HepG2 (cell line): ENCODE data around the gene ROPN1B.

ENCODE experiments used
- GLI4 ChIP-seq: sonication (generic); formaldehyde crosslinking; IDR thresholded peaks from 2 replicates; pipeline ENCODE4 v1.5.1; 2020; ENCODE audit warnings: missing genetic modification reagents, mild to moderate bottlenecking, moderate library complexity, borderline replicate concordance
- SMARCE1 ChIP-seq: fragments of 450-650 bp; IDR thresholded peaks from 2 replicates; pipeline ENCODE4 v1.6.1; 2017; ENCODE audit warnings: borderline replicate concordance
- TCF12 ChIP-seq, 2 experiments: fragments of 450-650 bp in 1 of 2; sonication (generic) in 1 of 2; formaldehyde crosslinking in 1 of 2; IDR thresholded peaks; 2 replicates each; pipeline versions ENCODE4 v1.6.1 to v1.8.0; 2017 to 2022; ENCODE audit warnings: antibody characterized with exemption in 1 of 2, mild to moderate bottlenecking in 1 of 2, missing genetic modification reagents in 1 of 2, moderate library complexity in 1 of 2

DNA sequence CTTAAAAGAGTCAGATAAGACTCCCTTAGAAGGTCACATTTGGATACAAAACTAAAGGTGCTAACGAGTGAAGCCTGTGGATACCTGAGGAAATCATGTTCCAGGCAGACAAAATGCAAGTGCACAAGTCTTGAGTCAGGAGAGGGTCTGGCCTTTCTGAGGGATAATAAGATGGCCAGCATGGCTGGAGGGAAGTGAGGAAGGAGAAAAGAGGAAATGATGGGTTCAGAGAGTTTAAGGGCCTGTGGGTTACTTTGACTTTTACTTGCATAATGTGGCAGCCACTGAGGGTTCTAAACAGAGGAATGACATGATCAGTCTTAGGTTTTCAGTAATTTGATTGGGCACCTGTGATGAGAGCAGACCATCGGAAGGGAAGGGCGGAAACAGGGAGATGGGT is 3.5 kb upstream of the ROPN1B start:
- no peak for TF ChIP-seq TCF12 (IDR thresholded peaks at IDR 0.05)
- TF ChIP-seq TCF12 (CRISPR knock-in tag; IDR thresholded peaks at IDR 0.05): no peak
- no peak for TF ChIP-seq SMARCE1
- TF ChIP-seq GLI4 (CRISPR knock-in tag): no peak
